A172 (cell line): ENCODE measurements around the gene RGS8. TPM values are rescaled to one million over a fixed set of nuclear protein-coding genes. Genes with fewer than 3 reads are reported as not detected.

Experiments used
- DNase-seq: peaks from one replicate; pipeline ENCODE4 v3.0.0-alpha.2; 2015; ENCODE audit warnings: low spot score
- total RNA-seq: library from RNA; depleted of rRNA; stranded (reverse); fragments of >200 nt; shearing (Covaris generic); gene quantifications from 2 replicates; pipeline ENCODE4 v1.2.3, GENCODE V29; 2014; rRNA removed

The RGS8 gene
- 0.29 TPM in 1 of 2 replicates, not detected in the other for total RNA-seq

GRCh38 chr1:182684116-182684828 lies at the start of gene RGS8:
TSS of gene RGS8 (minus strand) at chr1:182684587. CDS start at chr1:182669649, 14,938 bp downstream.
- DNase-seq, result no peak

- no peak for DNase-seq
Measured at GRCh38 chr1:182731852-182732575, 47.6 kb upstream of the RGS8 start.

GRCh38 chr1:182726912-182727311 lies 42.5 kb upstream of the RGS8 start:
- no peak for DNase-seq

GRCh38 chr1:182725259-182726255 lies 41.2 kb upstream of the RGS8 start:
- no peak for DNase-seq

GRCh38 chr1:182724215-182724614 lies 39.8 kb upstream of the RGS8 start:
- no peak for DNase-seq

- DNase-seq, result no peak
Measured at GRCh38 chr1:182723200-182723599, 38.8 kb upstream of the RGS8 start.

- no peak for DNase-seq
Measured at GRCh38 chr1:182721525-182721924, 37.1 kb upstream of the RGS8 start.

- no peak for DNase-seq
Measured at GRCh38 chr1:182720463-182720862, 36.1 kb upstream of the RGS8 start.

GRCh38 chr1:182719553-182719952 lies 35.2 kb upstream of the RGS8 start:
- DNase-seq, result no peak

- no peak for DNase-seq
Measured at GRCh38 chr1:182718311-182718710, 33.9 kb upstream of the RGS8 start.

- no peak for DNase-seq
Measured at GRCh38 chr1:182716740-182717720, 32.6 kb upstream of the RGS8 start.

- no peak for DNase-seq
Measured at GRCh38 chr1:182715531-182715930, 31.1 kb upstream of the RGS8 start.

GRCh38 chr1:182714546-182714945 lies 30.2 kb upstream of the RGS8 start:
- no peak for DNase-seq

- DNase-seq, result no peak
Measured at GRCh38 chr1:182713939-182714338, 29.6 kb upstream of the RGS8 start.

GRCh38 chr1:182713492-182713891 lies 29.1 kb upstream of the RGS8 start:
- no peak for DNase-seq

GRCh38 chr1:182709855-182710254 lies 25.5 kb upstream of the RGS8 start:
- DNase-seq, result no peak

GRCh38 chr1:182709225-182709764 lies 24.9 kb upstream of the RGS8 start:
- no peak for DNase-seq

GRCh38 chr1:182707122-182707521 lies 22.7 kb upstream of the RGS8 start:
- no peak for DNase-seq

GRCh38 chr1:182704677-182705076 lies 20.3 kb upstream of the RGS8 start:
- DNase-seq, result no peak

GRCh38 chr1:182703539-182703938 lies 19.2 kb upstream of the RGS8 start:
- no peak for DNase-seq
